ENCODE results near the gene HARS1.

DNA sequence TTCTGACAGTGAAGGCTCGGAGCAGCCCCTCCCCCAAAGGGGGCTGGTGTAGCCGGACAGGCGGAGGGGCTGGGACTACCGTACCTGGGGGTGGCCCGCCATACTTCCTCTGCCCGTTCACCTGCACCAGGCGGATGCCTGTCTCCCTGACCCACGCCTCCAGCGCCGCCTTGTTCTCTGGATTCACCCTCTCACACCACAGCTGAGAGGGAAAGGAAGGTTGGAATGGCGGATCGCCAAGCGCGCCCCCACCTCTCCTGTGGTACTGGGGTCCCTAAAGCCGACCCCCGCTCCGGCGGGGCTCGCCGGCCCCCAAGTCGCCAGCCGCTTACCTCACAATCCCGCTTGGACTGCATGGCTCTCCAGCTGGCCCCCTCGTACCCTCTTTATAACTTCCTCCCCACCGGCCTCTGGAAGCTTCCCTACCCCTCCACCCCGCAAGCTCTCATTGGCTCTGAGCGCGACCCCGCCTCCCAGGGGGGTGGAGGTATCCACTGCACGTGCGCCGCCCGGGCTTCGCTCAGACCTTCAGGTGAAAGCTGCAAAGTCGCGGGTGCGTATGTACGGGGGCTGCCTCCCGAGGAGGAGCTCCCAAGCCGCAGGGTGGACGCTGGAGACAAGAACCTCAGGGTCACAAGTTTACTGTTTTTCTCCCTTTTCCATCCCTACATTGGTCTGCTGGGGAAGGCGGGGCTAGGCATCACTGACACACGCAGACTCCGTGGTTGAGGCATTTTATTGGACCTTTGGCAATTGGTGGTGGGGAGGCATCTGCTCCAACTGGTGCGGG is 17.8 kb downstream of the HARS1 start, which contains the start of gene DND1:
- TF ChIP-seq, protein P1, sequence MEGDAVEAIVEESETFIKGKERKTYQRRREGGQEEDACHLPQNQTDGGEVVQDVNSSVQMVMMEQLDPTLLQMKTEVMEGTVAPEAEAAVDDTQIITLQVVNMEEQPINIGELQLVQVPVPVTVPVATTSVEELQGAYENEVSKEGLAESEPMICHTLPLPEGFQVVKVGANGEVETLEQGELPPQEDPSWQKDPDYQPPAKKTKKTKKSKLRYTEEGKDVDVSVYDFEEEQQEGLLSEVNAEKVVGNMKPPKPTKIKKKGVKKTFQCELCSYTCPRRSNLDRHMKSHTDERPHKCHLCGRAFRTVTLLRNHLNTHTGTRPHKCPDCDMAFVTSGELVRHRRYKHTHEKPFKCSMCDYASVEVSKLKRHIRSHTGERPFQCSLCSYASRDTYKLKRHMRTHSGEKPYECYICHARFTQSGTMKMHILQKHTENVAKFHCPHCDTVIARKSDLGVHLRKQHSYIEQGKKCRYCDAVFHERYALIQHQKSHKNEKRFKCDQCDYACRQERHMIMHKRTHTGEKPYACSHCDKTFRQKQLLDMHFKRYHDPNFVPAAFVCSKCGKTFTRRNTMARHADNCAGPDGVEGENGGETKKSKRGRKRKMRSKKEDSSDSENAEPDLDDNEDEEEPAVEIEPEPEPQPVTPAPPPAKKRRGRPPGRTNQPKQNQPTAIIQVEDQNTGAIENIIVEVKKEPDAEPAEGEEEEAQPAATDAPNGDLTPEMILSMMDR (IDR thresholded peaks at IDR 0.05), result no peak
- no peak for TF ChIP-seq POLR2A (IDR thresholded peaks at IDR 0.05)
